ENCODE data around the gene PLEKHB2.

DNA sequence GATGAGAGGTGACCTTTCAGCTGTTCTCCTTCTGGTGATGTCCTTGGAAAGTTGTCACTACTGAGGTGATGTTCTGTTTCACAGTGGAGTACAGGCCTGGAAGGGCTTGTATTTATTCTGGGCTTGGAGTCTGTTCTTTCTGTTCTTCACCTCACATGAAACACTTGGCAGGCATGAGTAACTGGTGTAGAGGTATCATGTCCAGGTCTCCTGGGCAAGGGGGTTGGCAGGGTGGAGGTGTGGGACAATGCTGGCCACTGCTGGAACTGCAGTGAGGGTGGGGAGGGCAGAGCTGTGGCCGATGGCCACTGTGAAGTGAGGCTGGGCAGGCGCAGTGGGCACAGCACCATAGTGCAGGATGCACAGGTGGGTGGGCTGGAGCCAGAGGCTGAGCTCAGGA, 35.4 kb downstream of the PLEKHB2 start:
- no peak for TF ChIP-seq CTCF (conservative IDR thresholded peaks at IDR 0.05; ENCODE audit: low read length)
- TF ChIP-seq EZH2phosphoT487 (IDR thresholded peaks at IDR 0.05; ENCODE audit: borderline replicate concordance, low read depth, low read length), result no peak

Data from OCI-LY7 (cell line).